GM18498 (cell line): ENCODE data around the gene NTRK2.
A peak's percentile ranks its signal among the peaks of the same experiment; 100 is the strongest.

Source experiments
- ATAC-seq: cut with Tn5 transposase; IDR thresholded peaks from one replicate; pipeline ENCODE4 v1.9.1; 2021; ENCODE audit warnings: mild to moderate bottlenecking, moderate library complexity; ENCODE audit not compliant: unreplicated experiment

NTRK2 gene

GRCh38 chr9:84681516-84682285 lies 12.2 kb downstream of the NTRK2 start:
- ATAC-seq: no peak

GRCh38 chr9:84686068-84686467 lies 16.5 kb downstream of the NTRK2 start:
- no peak for ATAC-seq

- ATAC-seq: no peak
Measured at GRCh38 chr9:84688956-84689355, 19.4 kb downstream of the NTRK2 start.

GRCh38 chr9:84691634-84692033 lies 22.1 kb downstream of the NTRK2 start:
- no peak for ATAC-seq

GRCh38 chr9:84694248-84694647 lies 24.7 kb downstream of the NTRK2 start:
- peak; percentile 80 for ATAC-seq

GRCh38 chr9:84697042-84697441 lies 27.5 kb downstream of the NTRK2 start:
- no peak for ATAC-seq

- peak; percentile 38 for ATAC-seq
Measured at GRCh38 chr9:84697509-84698114, 28.1 kb downstream of the NTRK2 start.

- no peak for ATAC-seq
Measured at GRCh38 chr9:84698323-84698722, 28.8 kb downstream of the NTRK2 start.

- no peak for ATAC-seq
Measured at GRCh38 chr9:84699984-84700383, 30.5 kb downstream of the NTRK2 start.

- ATAC-seq: peak; percentile 90
Measured at GRCh38 chr9:84701801-84702200, 32.3 kb downstream of the NTRK2 start.

- no peak for ATAC-seq
Measured at GRCh38 chr9:84702471-84702870, 32.9 kb downstream of the NTRK2 start.

GRCh38 chr9:84703793-84704192 lies 34.3 kb downstream of the NTRK2 start:
- no peak for ATAC-seq

GRCh38 chr9:84705128-84705527 lies 35.6 kb downstream of the NTRK2 start:
- ATAC-seq: no peak

- no peak for ATAC-seq
Measured at GRCh38 chr9:84708400-84708799, 38.9 kb downstream of the NTRK2 start.

- ATAC-seq: no peak
Measured at GRCh38 chr9:84709056-84709455, 39.5 kb downstream of the NTRK2 start.

GRCh38 chr9:84710701-84711397 lies 41.3 kb downstream of the NTRK2 start:
- ATAC-seq: no peak

- ATAC-seq: no peak
Measured at GRCh38 chr9:84711398-84711777, 41.9 kb downstream of the NTRK2 start.

GRCh38 chr9:84711936-84712335 lies 42.4 kb downstream of the NTRK2 start:
- no peak for ATAC-seq

GRCh38 chr9:84716217-84716616 lies 46.7 kb downstream of the NTRK2 start:
- ATAC-seq: no peak

- ATAC-seq: no peak
Measured at GRCh38 chr9:84718476-84718875, 48.9 kb downstream of the NTRK2 start.

- no peak for ATAC-seq
Measured at GRCh38 chr9:84722388-84722989, 53.0 kb downstream of the NTRK2 start.

- no peak for ATAC-seq
Measured at GRCh38 chr9:84723426-84723825, 53.9 kb downstream of the NTRK2 start.
